ENCODE results near the gene EREG. TPM values are rescaled to one million over a fixed set of nuclear protein-coding genes. Genes with fewer than 3 reads are reported as not detected.

The EREG gene
- total and polyA plus RNA-seq, 9 of the 15 experiments (the other 6 are each of a cell fraction or from before 2014, with no cell fraction given): 0.97 to 7.3 (median 2.5) TPM

DNA sequence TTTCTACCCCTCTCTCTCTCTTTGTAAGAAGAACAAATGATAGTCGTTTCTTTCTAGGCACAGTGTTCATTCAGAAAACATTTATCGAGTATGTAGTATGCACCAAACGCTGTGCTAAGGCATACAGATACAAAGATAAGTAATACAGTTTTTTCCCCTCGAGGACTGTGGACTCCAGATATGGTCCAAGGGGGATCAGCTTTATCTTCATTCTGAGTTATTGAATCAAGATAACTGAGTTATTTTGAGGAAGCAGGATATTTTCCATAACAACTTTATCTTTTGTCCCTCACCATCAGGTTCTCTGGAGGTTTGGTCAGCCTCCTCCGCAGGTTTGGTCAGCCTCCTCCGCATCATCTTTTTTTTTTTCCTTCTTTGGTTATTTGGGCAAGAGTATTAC, 15.0 kb downstream of the EREG start:
- peak in 2 of 4 experiments; percentile 27 to 48 for DNase-seq (ENCODE audit: extremely low read depth in 1 of 4, low spot score in 3 of 4)
- in situ Hi-C loops (cut with MboI) (loop anchor here (5.0 to 10.0 kb wide), 3 partner anchors 77 to 292 kb away; no protein-coding TSS in a partner anchor), intact Hi-C loops (cut with micrococcal nuclease) (loop anchor here (5.0 to 10.0 kb wide), 2 partner anchors 155 to 193 kb away; no protein-coding TSS in a partner anchor)
- H3K4me2 ChIP-seq (ENCODE audit: insufficient read depth, low read length): peak overlapping the region; percentile 23; the same call in 1 of the 2 replicates
- 9% methylated on average over 6 of the region's 6 CpGs for WGBS (ENCODE audit: insufficient coverage, low coverage, missing lambda C conversion rate)
- peak overlapping the region; percentile 60 for H2AFZ ChIP-seq (ENCODE audit: low read depth, low read length)
- no peaks in the 10 kb centered on the region for H3K27me3 ChIP-seq (ENCODE audit: control insufficient read depth in 2 of 2, insufficient read depth in 2 of 2, low read length in 2 of 2)
- BruUV-seq (replicated peaks): no TSS peak
- no peaks in the 10 kb centered on the region for H4K20me1 ChIP-seq (replicated peaks; ENCODE audit: control insufficient read depth, insufficient read depth, low read length)
- ChIA-PET POLR2A (no interaction called here), CTCF (ENCODE audit: low intra/inter-chr PET ratio) (interaction anchor here (0.7 kb wide), 1 partner anchor 292 kb away, joined by 3 read pairs; no protein-coding TSS in a partner anchor)
- H3K9ac ChIP-seq (ENCODE audit: insufficient read depth in 1 of 2, low read depth in 2 of 2, low read length in 2 of 2): no peak overlapping the region
- H3K36me3 ChIP-seq (ENCODE audit: control insufficient read depth, insufficient read depth, low read length): peaks cover 46% of the 10 kb centered on the region; the same call in 2 of the 3 replicates
- peak; percentile 54 for ATAC-seq
- H3K9me3 ChIP-seq (replicated peaks; ENCODE audit: control insufficient read depth, insufficient read depth, low read depth, low read length): no peaks in the 10 kb centered on the region
- H3K9me1 ChIP-seq (ENCODE audit: control insufficient read depth, insufficient read depth, low read length): no peaks in the 10 kb centered on the region
- H3K79me2 ChIP-seq (ENCODE audit: control insufficient read depth, insufficient read depth, low read length): peaks cover 20% of the 10 kb centered on the region; the same call in 2 of the 3 replicates
- H3K4me1 ChIP-seq (replicated peaks in 1 of 2; ENCODE audit: control insufficient read depth in 2 of 2, insufficient read depth in 2 of 2, low read length in 2 of 2): peaks cover 5 to 29% of the 10 kb centered on the region in 2 experiments; a peak in 3 of 5 replicates
- peak; percentile 55 for FAIRE-seq
- H3K4me3 ChIP-seq: no peak overlapping the region
- H3K27ac ChIP-seq (ENCODE audit: extremely low read depth, low read depth, low read length): 0 out of 3 replicates have a peak overlapping the region, but pooled peaks have one; percentile 5
- TF ChIP-seq RBM15 (IDR thresholded peaks at IDR 0.05; ENCODE audit: insufficient read depth, low read length): no peak
- TF ChIP-seq, protein P1, sequence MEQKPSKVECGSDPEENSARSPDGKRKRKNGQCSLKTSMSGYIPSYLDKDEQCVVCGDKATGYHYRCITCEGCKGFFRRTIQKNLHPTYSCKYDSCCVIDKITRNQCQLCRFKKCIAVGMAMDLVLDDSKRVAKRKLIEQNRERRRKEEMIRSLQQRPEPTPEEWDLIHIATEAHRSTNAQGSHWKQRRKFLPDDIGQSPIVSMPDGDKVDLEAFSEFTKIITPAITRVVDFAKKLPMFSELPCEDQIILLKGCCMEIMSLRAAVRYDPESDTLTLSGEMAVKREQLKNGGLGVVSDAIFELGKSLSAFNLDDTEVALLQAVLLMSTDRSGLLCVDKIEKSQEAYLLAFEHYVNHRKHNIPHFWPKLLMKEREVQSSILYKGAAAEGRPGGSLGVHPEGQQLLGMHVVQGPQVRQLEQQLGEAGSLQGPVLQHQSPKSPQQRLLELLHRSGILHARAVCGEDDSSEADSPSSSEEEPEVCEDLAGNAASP (IDR thresholded peaks at IDR 0.05): no peak
- TF ChIP-seq NR4A1 (CRISPR knock-in tag; IDR thresholded peaks at IDR 0.05): no peak
- TF ChIP-seq NR4A1 (tag; IDR thresholded peaks at IDR 0.05): no peak
- no peak for TF ChIP-seq ELF4 (CRISPR knock-in tag; IDR thresholded peaks at IDR 0.05)
- no peak for TF ChIP-seq PRMT5 (CRISPR knock-in tag; IDR thresholded peaks at IDR 0.05)
- TF ChIP-seq, protein P2, sequence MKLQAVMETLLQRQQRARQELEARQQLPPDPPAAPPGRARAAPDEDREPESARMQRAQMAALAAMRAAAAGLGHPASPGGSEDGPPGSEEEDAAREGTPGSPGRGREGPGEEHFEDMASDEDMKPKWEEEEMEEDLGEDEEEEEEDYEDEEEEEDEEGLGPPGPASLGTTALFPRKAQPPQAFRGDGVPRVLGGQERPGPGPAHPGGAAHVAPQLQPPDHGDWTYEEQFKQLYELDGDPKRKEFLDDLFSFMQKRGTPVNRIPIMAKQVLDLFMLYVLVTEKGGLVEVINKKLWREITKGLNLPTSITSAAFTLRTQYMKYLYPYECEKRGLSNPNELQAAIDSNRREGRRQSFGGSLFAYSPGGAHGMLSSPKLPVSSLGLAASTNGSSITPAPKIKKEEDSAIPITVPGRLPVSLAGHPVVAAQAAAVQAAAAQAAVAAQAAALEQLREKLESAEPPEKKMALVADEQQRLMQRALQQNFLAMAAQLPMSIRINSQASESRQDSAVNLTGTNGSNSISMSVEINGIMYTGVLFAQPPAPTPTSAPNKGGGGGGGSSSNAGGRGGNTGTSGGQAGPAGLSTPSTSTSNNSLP (IDR thresholded peaks at IDR 0.05; ENCODE audit: borderline replicate concordance, low read depth, low read length): no peak
- TF ChIP-seq, protein P3, sequence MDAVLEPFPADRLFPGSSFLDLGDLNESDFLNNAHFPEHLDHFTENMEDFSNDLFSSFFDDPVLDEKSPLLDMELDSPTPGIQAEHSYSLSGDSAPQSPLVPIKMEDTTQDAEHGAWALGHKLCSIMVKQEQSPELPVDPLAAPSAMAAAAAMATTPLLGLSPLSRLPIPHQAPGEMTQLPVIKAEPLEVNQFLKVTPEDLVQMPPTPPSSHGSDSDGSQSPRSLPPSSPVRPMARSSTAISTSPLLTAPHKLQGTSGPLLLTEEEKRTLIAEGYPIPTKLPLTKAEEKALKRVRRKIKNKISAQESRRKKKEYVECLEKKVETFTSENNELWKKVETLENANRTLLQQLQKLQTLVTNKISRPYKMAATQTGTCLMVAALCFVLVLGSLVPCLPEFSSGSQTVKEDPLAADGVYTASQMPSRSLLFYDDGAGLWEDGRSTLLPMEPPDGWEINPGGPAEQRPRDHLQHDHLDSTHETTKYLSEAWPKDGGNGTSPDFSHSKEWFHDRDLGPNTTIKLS (IDR thresholded peaks at IDR 0.05; ENCODE audit: borderline replicate concordance, low read depth): no peak
- TF ChIP-seq SMAD4 (CRISPR knock-in tag; conservative IDR thresholded peaks at IDR 0.05): no peak
- peak; percentile 28; the same call in 1 of the 2 replicates for TF ChIP-seq GATA2 (CRISPR knock-in tag; IDR thresholded peaks at IDR 0.05)
- no peak for TF ChIP-seq HMGN3 (IDR thresholded peaks at IDR 0.05; ENCODE audit: borderline replicate concordance, extremely low read depth, insufficient read length, low read depth, low read length)
- peak; percentile 79 for TF ChIP-seq ARID1B (IDR thresholded peaks at IDR 0.05)
- TF ChIP-seq ZNF3 (CRISPR knock-in tag; IDR thresholded peaks at IDR 0.05): no peak
- TF ChIP-seq, protein P4, sequence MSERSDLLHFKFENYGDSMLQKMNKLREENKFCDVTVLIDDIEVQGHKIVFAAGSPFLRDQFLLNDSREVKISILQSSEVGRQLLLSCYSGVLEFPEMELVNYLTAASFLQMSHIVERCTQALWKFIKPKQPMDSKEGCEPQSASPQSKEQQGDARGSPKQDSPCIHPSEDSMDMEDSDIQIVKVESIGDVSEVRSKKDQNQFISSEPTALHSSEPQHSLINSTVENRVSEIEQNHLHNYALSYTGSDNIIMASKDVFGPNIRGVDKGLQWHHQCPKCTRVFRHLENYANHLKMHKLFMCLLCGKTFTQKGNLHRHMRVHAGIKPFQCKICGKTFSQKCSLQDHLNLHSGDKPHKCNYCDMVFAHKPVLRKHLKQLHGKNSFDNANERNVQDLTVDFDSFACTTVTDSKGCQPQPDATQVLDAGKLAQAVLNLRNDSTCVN (CRISPR knock-in tag; IDR thresholded peaks at IDR 0.05): no peak
- no peak for TF ChIP-seq SMAD1 (IDR thresholded peaks at IDR 0.05; ENCODE audit: low read depth, low read length, partially characterized antibody)
- TF ChIP-seq RBM14 (IDR thresholded peaks at IDR 0.05; ENCODE audit: borderline replicate concordance, insufficient read depth, low read depth, low read length): no peak
- no peak for TF ChIP-seq MED1 (CRISPR knock-in tag; IDR thresholded peaks at IDR 0.05; ENCODE audit: borderline replicate concordance)

All from K562 (cell line).